GM12878 (cell line): Measurements from ENCODE around the gene PRR15L. TPM values are rescaled to one million over a fixed set of nuclear protein-coding genes. Genes with fewer than 3 reads are reported as not detected.

ENCODE experiments used
- ATAC-seq: fragments of 200-7000 bp; cut with Tn5 transposase; 3 replicates; pipeline ENCODE4 v1.9.1; 2020; ENCODE audit warnings: mild to moderate bottlenecking, moderate library complexity
- BruUV-seq: library from RNA; stranded (reverse); fragments of 400-500 nt; replicated peaks from 2 replicates; lab custom pipeline; 2021; lab: Mats Ljungman, UMichigan
- CTCF ChIA-PET: fragments of 300-600 bp; sonication (Branson Sonifier 250); formaldehyde crosslinking; extraction: SDS; loops from one replicate; lab custom pipeline; 2021; ENCODE audit warnings: inconsistent platforms; lab: Yijun Ruan, JAX
- POLR2A ChIA-PET: fragments of 350-600 bp; formaldehyde crosslinking; extraction: SDS; loops from one replicate; lab custom pipeline; 2021; ENCODE audit warnings: inconsistent platforms; lab: Charles Lee
- RAD21 ChIA-PET: fragments of 300-600 bp; sonication (Branson Sonifier 250); formaldehyde crosslinking; loops from one replicate; lab custom pipeline; 2023; ENCODE audit warnings: antibody characterized with exemption; ENCODE audit not compliant: unreplicated experiment; lab: Charles Lee
- SMC1A ChIA-PET: fragments of 300-600 bp; sonication (Branson Sonifier 250); formaldehyde crosslinking; loops from one replicate; lab custom pipeline; 2023; ENCODE audit not compliant: unreplicated experiment, uncharacterized antibody; lab: Charles Lee
- DNase-seq: peaks from one replicate; pipeline ENCODE4 v3.0.0-alpha.2; 2011; ENCODE audit warnings: low read depth, low spot score
- FAIRE-seq: peaks from 3 replicates; lab custom pipeline; 2011; peaks lifted over from hg19 to GRCh38; lab: Jason Lieb, UNC
- H2AFZ ChIP-seq: 2 replicates; pipeline ENCODE4 v1.6.0; 2011; ENCODE audit warnings: low read depth, low read length, control low read depth; ENCODE audit not compliant: control insufficient read depth
- H3K27ac ChIP-seq: 2 replicates; pipeline ENCODE4 v1.5.1; 2011; ENCODE audit warnings: control low read depth; ENCODE audit not compliant: control insufficient read depth, insufficient read depth
- H3K27me3 ChIP-seq, 2 experiments: replicated peaks in 1 of 2; 2 replicates each; pipeline versions ENCODE4 v1.6.0 to v1.6.1; 2011; ENCODE audit warnings: low read length in 1 of 2; ENCODE audit not compliant: control insufficient read depth in 2 of 2, insufficient read depth in 2 of 2
- H3K36me3 ChIP-seq, 2 experiments: 2 replicates each; pipeline ENCODE4 v1.5.1; 2011; ENCODE audit warnings: low read length in 1 of 2; ENCODE audit not compliant: control insufficient read depth in 2 of 2, insufficient read depth in 2 of 2
- H3K4me1 ChIP-seq: 2 replicates; pipeline ENCODE4 v1.6.1; 2011; ENCODE audit warnings: mild to moderate bottlenecking, low read length, moderate library complexity, mixed read lengths; ENCODE audit not compliant: control insufficient read depth, insufficient read depth
- H3K4me2 ChIP-seq: 2 replicates; pipeline ENCODE4 v1.6.0; 2011; ENCODE audit warnings: control low read depth; ENCODE audit not compliant: control insufficient read depth, insufficient read depth
- H3K4me3 ChIP-seq: fragments of 200-600 bp; sonication (generic); 2 replicates; pipeline ENCODE4 v1.5.1; 2016
- H3K79me2 ChIP-seq: 2 replicates; pipeline ENCODE4 v1.6.0; 2011; ENCODE audit warnings: low read length; ENCODE audit not compliant: control insufficient read depth, insufficient read depth
- H3K9ac ChIP-seq: 2 replicates; pipeline ENCODE4 v1.8.0; 2011; ENCODE audit warnings: low read length, control low read depth, mixed read lengths; ENCODE audit not compliant: control insufficient read depth, insufficient read depth
- H3K9me3 ChIP-seq: replicated peaks from 3 replicates; pipeline ENCODE4 v1.5.1; 2011; ENCODE audit warnings: mild to moderate bottlenecking, low read length; ENCODE audit not compliant: control insufficient read depth, insufficient read depth
- H4K20me1 ChIP-seq: 2 replicates; pipeline ENCODE4 v1.6.0; 2011; ENCODE audit not compliant: control insufficient read depth, insufficient read depth
- ATF7 ChIP-seq: fragments of 450-650 bp; IDR thresholded peaks from 2 replicates; pipeline ENCODE4 v1.6.1; 2016; ENCODE audit warnings: low read depth, mild to moderate bottlenecking
- NFYB ChIP-seq: IDR thresholded peaks from 2 replicates; pipeline ENCODE4 v1.6.1; 2011; ENCODE audit warnings: low read depth, mild to moderate bottlenecking, low read length, improper control_type of control experiment, moderate library complexity; ENCODE audit not compliant: insufficient read depth
- NR2F1 ChIP-seq: fragments of 450-650 bp; conservative IDR thresholded peaks from 2 replicates; pipeline ENCODE4 v1.6.1; 2017; ENCODE audit warnings: mild to moderate bottlenecking
- in situ Hi-C: fragments of 300-500 bp; cut with MboI; formaldehyde crosslinking; loops from 9 replicates; pipeline ENCODE4 v1.14.3; 2018; ENCODE audit warnings: mixed read lengths
- intact Hi-C: fragments of 100-400 bp; cut with micrococcal nuclease; formaldehyde crosslinking; loops from one replicate; pipeline ENCODE4 v1.14.2; 2022; ENCODE audit not compliant: unreplicated experiment
- polyA plus RNA-seq, 11 experiments: library from polyadenylated mRNA; depleted of rRNA in 4 of 11; unstranded in 6 of 11; stranded (reverse) in 5 of 11; fragments of >200 nt; fragmentation: Nextera tagmentation in 4 of 11; fragmentation: Illumina TruSeq in 1 of 11; extraction: Ambion mirVana in 4 of 11; extraction: Trizol in 1 of 11; gene quantifications; 1 replicate in 1 of 11; 2 replicates in 10 of 11; pipeline versions ENCODE4 v1.2.1 to v1.2.3, GENCODE V29; 2011 to 2016; ENCODE audit warnings: inconsistent platforms in 2 of 11, missing spikeins in 2 of 11, low read depth in 1 of 11
- total RNA-seq, 4 experiments: library from RNA; depleted of rRNA in 3 of 4; stranded (reverse); fragments of >200 nt in 3 of 4; fragmentation: Illumina TruSeq in 1 of 4; extraction: Trizol in 1 of 4; gene quantifications; 2 replicates each; pipeline versions ENCODE4 v1.2.1 to v1.2.3, GENCODE V29; 2013 to 2021
- TF ChIP-seq, protein P1 (sequence below): fragments of 150-350 bp; IDR thresholded peaks from 2 replicates; pipeline ENCODE4 v1.6.1; 2016; ENCODE audit warnings: low read depth, low read length
- TF ChIP-seq, protein P2 (sequence below): fragments of 450-650 bp; IDR thresholded peaks from 2 replicates; pipeline ENCODE4 v1.6.1; 2016; ENCODE audit warnings: mild to moderate bottlenecking
- TF ChIP-seq, protein P3 (sequence below): fragments of 450-650 bp; IDR thresholded peaks from 2 replicates; pipeline ENCODE4 v1.6.1; 2014; ENCODE audit warnings: mild to moderate bottlenecking

Gene PRR15L
- total and polyA plus RNA-seq, 10 of the 15 experiments (the other 5 are each of a cell fraction or from before 2014, with no cell fraction given): 0.11 to 0.18 TPM; not detected in 8

DNA sequence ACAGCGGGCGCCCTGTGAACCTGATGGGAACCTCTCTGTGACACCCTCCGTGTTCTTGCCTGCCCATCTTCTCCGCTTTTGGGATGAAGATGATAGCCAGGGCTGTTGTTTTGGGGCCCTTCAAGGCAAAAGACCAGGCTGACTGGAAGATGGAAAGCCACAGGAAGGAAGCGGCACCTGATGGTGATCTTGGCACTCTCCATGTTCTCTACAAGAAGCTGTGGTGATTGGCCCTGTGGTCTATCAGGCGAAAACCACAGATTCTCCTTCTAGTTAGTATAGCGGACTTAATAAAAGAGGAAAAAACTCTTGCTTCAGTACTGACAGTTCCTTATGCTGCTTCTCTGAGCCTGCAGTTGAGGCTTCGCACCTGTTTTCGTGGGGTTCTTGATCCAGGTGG, 23.8 kb upstream of the PRR15L start (continued):
- TF ChIP-seq, protein P1, sequence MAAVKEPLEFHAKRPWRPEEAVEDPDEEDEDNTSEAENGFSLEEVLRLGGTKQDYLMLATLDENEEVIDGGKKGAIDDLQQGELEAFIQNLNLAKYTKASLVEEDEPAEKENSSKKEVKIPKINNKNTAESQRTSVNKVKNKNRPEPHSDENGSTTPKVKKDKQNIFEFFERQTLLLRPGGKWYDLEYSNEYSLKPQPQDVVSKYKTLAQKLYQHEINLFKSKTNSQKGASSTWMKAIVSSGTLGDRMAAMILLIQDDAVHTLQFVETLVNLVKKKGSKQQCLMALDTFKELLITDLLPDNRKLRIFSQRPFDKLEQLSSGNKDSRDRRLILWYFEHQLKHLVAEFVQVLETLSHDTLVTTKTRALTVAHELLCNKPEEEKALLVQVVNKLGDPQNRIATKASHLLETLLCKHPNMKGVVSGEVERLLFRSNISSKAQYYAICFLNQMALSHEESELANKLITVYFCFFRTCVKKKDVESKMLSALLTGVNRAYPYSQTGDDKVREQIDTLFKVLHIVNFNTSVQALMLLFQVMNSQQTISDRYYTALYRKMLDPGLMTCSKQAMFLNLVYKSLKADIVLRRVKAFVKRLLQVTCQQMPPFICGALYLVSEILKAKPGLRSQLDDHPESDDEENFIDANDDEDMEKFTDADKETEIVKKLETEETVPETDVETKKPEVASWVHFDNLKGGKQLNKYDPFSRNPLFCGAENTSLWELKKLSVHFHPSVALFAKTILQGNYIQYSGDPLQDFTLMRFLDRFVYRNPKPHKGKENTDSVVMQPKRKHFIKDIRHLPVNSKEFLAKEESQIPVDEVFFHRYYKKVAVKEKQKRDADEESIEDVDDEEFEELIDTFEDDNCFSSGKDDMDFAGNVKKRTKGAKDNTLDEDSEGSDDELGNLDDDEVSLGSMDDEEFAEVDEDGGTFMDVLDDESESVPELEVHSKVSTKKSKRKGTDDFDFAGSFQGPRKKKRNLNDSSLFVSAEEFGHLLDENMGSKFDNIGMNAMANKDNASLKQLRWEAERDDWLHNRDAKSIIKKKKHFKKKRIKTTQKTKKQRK: no peak
- TF ChIP-seq, protein P2, sequence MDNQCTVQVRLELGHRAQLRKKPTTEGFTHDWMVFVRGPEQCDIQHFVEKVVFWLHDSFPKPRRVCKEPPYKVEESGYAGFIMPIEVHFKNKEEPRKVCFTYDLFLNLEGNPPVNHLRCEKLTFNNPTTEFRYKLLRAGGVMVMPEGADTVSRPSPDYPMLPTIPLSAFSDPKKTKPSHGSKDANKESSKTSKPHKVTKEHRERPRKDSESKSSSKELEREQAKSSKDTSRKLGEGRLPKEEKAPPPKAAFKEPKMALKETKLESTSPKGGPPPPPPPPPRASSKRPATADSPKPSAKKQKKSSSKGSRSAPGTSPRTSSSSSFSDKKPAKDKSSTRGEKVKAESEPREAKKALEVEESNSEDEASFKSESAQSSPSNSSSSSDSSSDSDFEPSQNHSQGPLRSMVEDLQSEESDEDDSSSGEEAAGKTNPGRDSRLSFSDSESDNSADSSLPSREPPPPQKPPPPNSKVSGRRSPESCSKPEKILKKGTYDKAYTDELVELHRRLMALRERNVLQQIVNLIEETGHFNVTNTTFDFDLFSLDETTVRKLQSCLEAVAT: no peak

DNA sequence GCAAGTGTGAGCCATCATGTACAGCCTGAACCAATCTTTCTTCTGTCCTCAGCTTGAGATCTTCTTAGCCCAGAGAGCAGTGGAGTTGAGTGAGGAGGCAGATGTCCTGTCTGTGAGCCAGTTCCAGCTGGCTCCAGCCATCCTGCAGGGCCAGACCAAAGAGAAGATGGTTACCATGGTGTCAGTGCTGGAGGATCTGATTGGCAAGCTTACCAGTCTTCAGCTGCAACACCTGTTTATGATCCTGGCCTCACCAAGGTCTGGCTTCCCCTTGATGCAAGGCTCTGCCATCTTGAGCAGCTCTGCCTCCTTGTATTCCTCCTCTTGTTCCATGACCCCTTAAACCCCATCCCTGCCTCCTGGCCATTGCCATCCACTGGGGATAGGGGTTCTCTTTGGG, 22.9 kb upstream of the PRR15L start:
- POLR2A ChIA-PET: no interaction called here
- TF ChIP-seq ATF7 (no peak), NFYB (peak; percentile 52; the same call in 1 of the 2 replicates), NR2F1 (no peak)
- TF ChIP-seq, protein P3, sequence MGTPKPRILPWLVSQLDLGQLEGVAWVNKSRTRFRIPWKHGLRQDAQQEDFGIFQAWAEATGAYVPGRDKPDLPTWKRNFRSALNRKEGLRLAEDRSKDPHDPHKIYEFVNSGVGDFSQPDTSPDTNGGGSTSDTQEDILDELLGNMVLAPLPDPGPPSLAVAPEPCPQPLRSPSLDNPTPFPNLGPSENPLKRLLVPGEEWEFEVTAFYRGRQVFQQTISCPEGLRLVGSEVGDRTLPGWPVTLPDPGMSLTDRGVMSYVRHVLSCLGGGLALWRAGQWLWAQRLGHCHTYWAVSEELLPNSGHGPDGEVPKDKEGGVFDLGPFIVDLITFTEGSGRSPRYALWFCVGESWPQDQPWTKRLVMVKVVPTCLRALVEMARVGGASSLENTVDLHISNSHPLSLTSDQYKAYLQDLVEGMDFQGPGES: no peak
- Histone ChIP-seq H3K27me3 (no peaks in the 10 kb centered on the region), H3K4me3 (no peak overlapping the region), H3K4me2 (no peak overlapping the region), H4K20me1 (no peaks in the 10 kb centered on the region), H2AFZ (no peak overlapping the region), H3K79me2 (no peaks in the 10 kb centered on the region), H3K4me1 (no peaks in the 10 kb centered on the region; the same call in 1 of the 2 replicates), H3K27ac (no peak overlapping the region), H3K36me3 (peaks cover 24 to 42% of the 10 kb centered on the region in 2 experiments), H3K9ac (no peak overlapping the region), H3K9me3 (no peaks in the 10 kb centered on the region)
- intact Hi-C loops: no loop called here
- ATAC-seq (no peak), DNase-seq (no peak), FAIRE-seq (no peak)
- CTCF ChIA-PET: interaction anchor here (0.7 to 12.3 kb wide), 4 partner anchors 10 to 36 kb away, joined by 3 to 454 read pairs (median 30); partner anchors contain the start of gene CDK5RAP3
- SMC1A ChIA-PET: interaction anchor here (1.1 to 17.2 kb wide), 3 partner anchors 9 to 37 kb away, joined by 3 to 332 read pairs (median 3); no protein-coding TSS in a partner anchor
- no TSS peak for BruUV-seq
- in situ Hi-C loops: loop anchor here (5.0 kb wide), 1 partner anchor 37 kb away; no protein-coding TSS in a partner anchor
- RAD21 ChIA-PET: interaction anchor here (0.9 to 5.0 kb wide), 4 partner anchors 22 to 45 kb away, joined by 3 to 107 read pairs (median 3); no protein-coding TSS in a partner anchor
